Keratinocyte (primary cell): ENCODE data around the gene CSNK1G2. TPM values are rescaled to one million over a fixed set of nuclear protein-coding genes. Genes with fewer than 3 reads are reported as not detected.

ENCODE experiments used
- DNase-seq: peaks from one replicate; pipeline ENCODE4 v3.0.0-alpha.2; 2011; ENCODE audit warnings: low read depth, missing footprints, low spot score
- FAIRE-seq: peaks from 2 replicates; lab custom pipeline; 2011; peaks lifted over from hg19 to GRCh38; lab: Jason Lieb, UNC
- H2AFZ ChIP-seq: 2 replicates; pipeline ENCODE4 v1.6.0; 2012; ENCODE audit warnings: low read length, control low read depth, inconsistent platforms; ENCODE audit not compliant: control insufficient read depth
- H3K27ac ChIP-seq: 2 replicates; pipeline ENCODE4 v1.5.1; 2011; ENCODE audit warnings: low read length; ENCODE audit not compliant: control insufficient read depth, insufficient read depth
- H3K27me3 ChIP-seq: 3 replicates; pipeline ENCODE4 v1.6.0; 2011; ENCODE audit warnings: low read length; ENCODE audit not compliant: control insufficient read depth, insufficient read depth; ENCODE audit errors: extremely low read depth
- H3K36me3 ChIP-seq, 2 experiments: 2 replicates in 1 of 2; 3 replicates in 1 of 2; pipeline ENCODE4 v1.5.1; 2011; ENCODE audit warnings: low read length in 2 of 2, mild to moderate bottlenecking in 1 of 2; ENCODE audit not compliant: control insufficient read depth in 2 of 2, insufficient read depth in 2 of 2; ENCODE audit errors: extremely low read depth in 1 of 2
- H3K4me1 ChIP-seq: 3 replicates; pipeline ENCODE4 v1.5.1; 2011; ENCODE audit warnings: low read length; ENCODE audit not compliant: control insufficient read depth, insufficient read depth; ENCODE audit errors: extremely low read depth
- H3K4me2 ChIP-seq: 3 replicates; pipeline ENCODE4 v1.6.0; 2011; ENCODE audit warnings: low read depth, low read length; ENCODE audit not compliant: control insufficient read depth, insufficient read depth; ENCODE audit errors: extremely low read depth
- H3K4me3 ChIP-seq, 3 experiments: fragments of 200-600 bp in 1 of 3; sonication (generic) in 1 of 3; 2 replicates in 2 of 3; 3 replicates in 1 of 3; pipeline ENCODE4 v1.5.1; 2011 to 2016; ENCODE audit warnings: low read length in 3 of 3, mild to moderate bottlenecking in 3 of 3, control low read depth in 2 of 3, inconsistent platforms in 1 of 3, low read depth in 1 of 3, mixed read lengths in 1 of 3, mixed run types in 1 of 3, moderate library complexity in 1 of 3; ENCODE audit not compliant: control insufficient read depth in 2 of 3, insufficient read depth in 2 of 3; ENCODE audit errors: extremely low read depth in 1 of 3
- H3K79me2 ChIP-seq: 2 replicates; pipeline ENCODE4 v1.6.0; 2012; ENCODE audit warnings: low read length; ENCODE audit not compliant: control insufficient read depth, insufficient read depth
- H3K9ac ChIP-seq: 3 replicates; pipeline ENCODE4 v1.6.0; 2011; ENCODE audit warnings: low read length; ENCODE audit not compliant: control insufficient read depth, insufficient read depth; ENCODE audit errors: extremely low read depth
- H3K9me1 ChIP-seq: 3 replicates; pipeline ENCODE4 v1.6.0; 2011; ENCODE audit warnings: low read length; ENCODE audit not compliant: control insufficient read depth, insufficient read depth; ENCODE audit errors: extremely low read depth
- H3K9me3 ChIP-seq: 2 replicates; pipeline ENCODE4 v1.5.1; 2012; ENCODE audit warnings: low read depth, low read length; ENCODE audit not compliant: control insufficient read depth
- H4K20me1 ChIP-seq: 3 replicates; pipeline ENCODE4 v1.6.0; 2011; ENCODE audit warnings: low read length; ENCODE audit not compliant: control insufficient read depth, insufficient read depth; ENCODE audit errors: extremely low read depth
- CTCF ChIP-seq, 3 experiments: IDR thresholded peaks in 1 of 3; conservative IDR thresholded peaks in 1 of 3; optimal IDR thresholded peaks in 1 of 3; 2 replicates in 2 of 3; 3 replicates in 1 of 3; pipeline versions ENCODE3 to v1.5.1; 2011; ENCODE audit warnings: low read length in 3 of 3, mild to moderate bottlenecking in 3 of 3, moderate library complexity in 2 of 3, control low read depth in 1 of 3, inconsistent platforms in 1 of 3; ENCODE audit not compliant: insufficient read depth in 2 of 3; ENCODE audit errors: extremely low read depth in 1 of 3
- EZH2 ChIP-seq: IDR thresholded peaks from one replicate; pipeline ENCODE4 v1.6.1; 2012; ENCODE audit warnings: inconsistent platforms, mild to moderate bottlenecking, low read length, moderate library complexity
- dilution Hi-C: fragments of 300-500 bp; cut with MboI; formaldehyde crosslinking; loops from one replicate; pipeline ENCODE4 v1.7.0; 2020; ENCODE audit warnings: low sequenced_read_pairs; ENCODE audit not compliant: extremely low pct_ligation_motif_present
- polyA plus RNA-seq, 5 experiments: library from polyadenylated mRNA; depleted of rRNA in 3 of 5; stranded (reverse) in 3 of 5; stranded (forward) in 1 of 5; unstranded in 1 of 5; fragments of >200 nt; gene quantifications; 1 replicate in 1 of 5; 2 replicates in 3 of 5; 3 replicates in 1 of 5; pipeline versions ENCODE4 v1.2.1 to v1.2.3, GENCODE V29; 2011 to 2012; ENCODE audit warnings: missing spikeins in 2 of 5, low read depth in 1 of 5, low replicate concordance in 1 of 5

Gene CSNK1G2
- polyA plus RNA-seq, 1 donor (not counting 4 experiments of a cell fraction or from before 2014, with no cell fraction given): 34.9 TPM

GRCh38 chr19:1905110-1905862, 35.7 kb upstream of the CSNK1G2 start, which contains the start of the genes ADAT3 and SCAMP4:
TSS of gene ADAT3 (plus strand) at chr19:1905399. CDS start at chr19:1912048, 6,649 bp downstream.
TSS of gene SCAMP4 (plus strand) at chr19:1905399. CDS start at chr19:1915020, 9,621 bp downstream.
- Histone ChIP-seq H3K27me3 (no peaks in the 10 kb centered on the region), H3K4me3 (peak within 1 kb of the TSS; percentile 62 to 87 (median 82)), H3K79me2 (peaks cover 39% of the 10 kb centered on the region), H3K27ac (peak within 1 kb of the TSS; percentile 88), H3K4me1 (peaks cover 37% of the 10 kb centered on the region), H3K4me2 (peak within 1 kb of the TSS; percentile 93), H4K20me1 (peaks cover 5% of the 10 kb centered on the region), H3K9ac (peak within 1 kb of the TSS; percentile 87), H3K9me3 (no peaks in the 10 kb centered on the region), H3K9me1 (no peaks in the 10 kb centered on the region), H2AFZ (peak within 1 kb of the TSS; percentile 88), H3K36me3 (peaks cover 0 to 3% of the 10 kb centered on the region in 2 experiments)
- no peak for TF ChIP-seq EZH2
- TF ChIP-seq CTCF (optimal IDR thresholded peaks at IDR 0.05 in 1 of 3, IDR thresholded peaks at IDR 0.05 in 1 of 3, conservative IDR thresholded peaks at IDR 0.05 in 1 of 3; ENCODE audit: extremely low read depth in 1 of 3, insufficient read depth in 2 of 3, low read length in 3 of 3): no peak
- dilution Hi-C loops: no loop called here
- DNase-seq: peak; percentile 95
- peak; percentile 84 for FAIRE-seq

DNA sequence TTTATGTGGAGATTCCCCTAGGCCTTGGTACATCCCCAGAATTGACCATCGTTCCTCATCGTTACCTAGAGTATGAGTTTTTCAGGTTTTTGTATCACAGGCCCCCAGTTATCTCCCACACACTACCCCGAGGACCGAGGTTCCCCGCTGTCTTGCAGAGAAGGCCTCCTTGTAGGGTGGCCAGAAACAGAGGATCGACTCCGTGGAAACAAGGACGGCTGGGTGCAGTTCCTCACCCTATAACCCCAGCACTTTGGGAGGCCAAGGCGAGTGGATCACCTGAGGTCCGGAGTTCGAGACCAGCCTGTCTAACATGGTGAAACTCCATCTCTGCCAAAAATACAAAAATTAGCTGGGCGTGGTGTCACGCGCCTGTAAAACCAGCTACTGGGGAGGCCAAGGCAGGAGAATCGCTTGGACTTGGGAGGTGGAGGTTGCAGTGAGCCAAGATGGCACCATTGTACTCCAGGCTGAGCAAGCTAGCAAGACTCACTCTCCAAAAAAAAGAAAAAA, 35.1 kb upstream of the CSNK1G2 start:
- Histone ChIP-seq H4K20me1 (peaks cover 5% of the 10 kb centered on the region), H3K36me3 (peaks cover 0 to 3% of the 10 kb centered on the region in 2 experiments), H3K9me1 (no peaks in the 10 kb centered on the region), H3K79me2 (peaks cover 43% of the 10 kb centered on the region), H2AFZ (peak overlapping the region; percentile 42), H3K4me3 (peak overlapping the region; percentile 62 to 87 (median 69)), H3K4me2 (peak overlapping the region; percentile 93), H3K9me3 (no peaks in the 10 kb centered on the region), H3K27me3 (no peaks in the 10 kb centered on the region), H3K4me1 (peaks cover 37% of the 10 kb centered on the region), H3K9ac (peak overlapping the region; percentile 87), H3K27ac (peak overlapping the region; percentile 75)
- dilution Hi-C loops: no loop called here
- DNase-seq (no peak), FAIRE-seq (no peak)
- TF ChIP-seq EZH2: no peak
- no peak for TF ChIP-seq CTCF (optimal IDR thresholded peaks at IDR 0.05 in 1 of 3, IDR thresholded peaks at IDR 0.05 in 1 of 3, conservative IDR thresholded peaks at IDR 0.05 in 1 of 3; ENCODE audit: extremely low read depth in 1 of 3, insufficient read depth in 2 of 3, low read length in 3 of 3)
